HG03039 (cell line): ENCODE measurements around the gene RBSN.

Source experiments
- ATAC-seq: cut with Tn5 transposase; IDR thresholded peaks from one replicate; pipeline ENCODE4 v1.9.1; 2021; ENCODE audit warnings: mild to moderate bottlenecking, moderate library complexity; ENCODE audit not compliant: unreplicated experiment

The RBSN gene

GRCh38 chr3:15063656-15064286, 35.2 kb downstream of the RBSN start:
- ATAC-seq, result no peak

- ATAC-seq, result no peak
Measured at GRCh38 chr3:15063238-15063637, 35.7 kb downstream of the RBSN start.

GRCh38 chr3:15060029-15060428, 38.9 kb downstream of the RBSN start:
- no peak for ATAC-seq

- ATAC-seq, result no peak
Measured at GRCh38 chr3:15056676-15057404, 42.1 kb downstream of the RBSN start.

- peak; percentile 45 for ATAC-seq
Measured at GRCh38 chr3:15055019-15055557, 43.9 kb downstream of the RBSN start.

- no peak for ATAC-seq
Measured at GRCh38 chr3:15053541-15053940, 45.4 kb downstream of the RBSN start.

- no peak for ATAC-seq
Measured at GRCh38 chr3:15052335-15053242, 46.4 kb downstream of the RBSN start.

- ATAC-seq, result peak; percentile 54
Measured at GRCh38 chr3:15051531-15051930, 47.4 kb downstream of the RBSN start.

- ATAC-seq, result peak; percentile 66
Measured at GRCh38 chr3:15050405-15051092, 48.4 kb downstream of the RBSN start.

GRCh38 chr3:15049584-15049983, 49.4 kb downstream of the RBSN start:
- ATAC-seq, result no peak

- no peak for ATAC-seq
Measured at GRCh38 chr3:15045667-15046066, 53.3 kb downstream of the RBSN start.

- ATAC-seq, result no peak
Measured at GRCh38 chr3:15044326-15044725, 54.6 kb downstream of the RBSN start.

GRCh38 chr3:15043408-15044171, 55.4 kb downstream of the RBSN start:
- no peak for ATAC-seq

- ATAC-seq, result no peak
Measured at GRCh38 chr3:15042936-15043335, 56.0 kb downstream of the RBSN start.

- ATAC-seq, result no peak
Measured at GRCh38 chr3:15041950-15042349, 57.0 kb downstream of the RBSN start.

- ATAC-seq, result no peak
Measured at GRCh38 chr3:15040844-15041243, 58.1 kb downstream of the RBSN start.

- ATAC-seq, result no peak
Measured at GRCh38 chr3:15038306-15038705, 60.6 kb downstream of the RBSN start.

- no peak for ATAC-seq
Measured at GRCh38 chr3:15033103-15033502, 65.8 kb downstream of the RBSN start.

GRCh38 chr3:15032650-15033049, 66.3 kb downstream of the RBSN start:
- ATAC-seq, result no peak

- no peak for ATAC-seq
Measured at GRCh38 chr3:15029625-15030024, 69.3 kb downstream of the RBSN start.
